ENCODE results near the gene FGF1.
A peak's percentile ranks its signal among the peaks of the same experiment; 100 is the strongest.

Gene FGF1

GRCh38 chr5:142572006-142572405 lies 113.9 kb downstream of the FGF1 start:
- no peak for ATAC-seq

- ATAC-seq = no peak
These were observed 114.5 kb downstream of the FGF1 start for GRCh38 chr5:142571371-142571770.

- no peak for ATAC-seq
These were observed 116.0 kb downstream of the FGF1 start for GRCh38 chr5:142569905-142570304.

GRCh38 chr5:142568996-142569335 lies 116.9 kb downstream of the FGF1 start:
- no peak for ATAC-seq

GRCh38 chr5:142568283-142568995 lies 117.5 kb downstream of the FGF1 start:
- ATAC-seq = no peak

GRCh38 chr5:142561486-142562097 lies 124.3 kb downstream of the FGF1 start:
- ATAC-seq = no peak

GRCh38 chr5:142561029-142561428 lies 124.9 kb downstream of the FGF1 start:
- ATAC-seq = no peak

- no peak for ATAC-seq
These were observed 133.8 kb downstream of the FGF1 start for GRCh38 chr5:142552107-142552506.

- no peak for ATAC-seq
These were observed 134.4 kb downstream of the FGF1 start for GRCh38 chr5:142551338-142552067.

GRCh38 chr5:142550471-142550870 lies 135.4 kb downstream of the FGF1 start:
- ATAC-seq = no peak

GRCh38 chr5:142549834-142550233 lies 136.1 kb downstream of the FGF1 start:
- ATAC-seq = no peak

GRCh38 chr5:142548739-142549275 lies 137.1 kb downstream of the FGF1 start:
- ATAC-seq = peak; percentile 38 to 46

- ATAC-seq = no peak
These were observed 138.2 kb downstream of the FGF1 start for GRCh38 chr5:142547445-142548380.

GRCh38 chr5:142545650-142546322 lies 140.1 kb downstream of the FGF1 start:
- no peak for ATAC-seq

GRCh38 chr5:142544946-142545649 lies 140.8 kb downstream of the FGF1 start:
- no peak for ATAC-seq

- no peak for ATAC-seq
These were observed 141.7 kb downstream of the FGF1 start for GRCh38 chr5:142544071-142544753.

GRCh38 chr5:142542906-142543305 lies 143.0 kb downstream of the FGF1 start:
- ATAC-seq = no peak

Measured in activated CD4-positive, CD25-positive, alpha-beta regulatory T cell treated with anti-CD3 and anti-CD28 coated beads, Interleukin-2, amount 50 U/mL, for 24 hours (primary cell).